AG09309 (cell line): ENCODE data around the gene AMT.
A peak's percentile ranks its signal among the peaks of the same experiment; 100 is the strongest.

Experiments used
- DNase-seq: peaks from one replicate; pipeline ENCODE4 v3.0.0-alpha.2; 2010; ENCODE audit warnings: low read depth
- H3K4me3 ChIP-seq: 2 replicates; pipeline ENCODE4 v1.5.1; 2011; ENCODE audit warnings: mild to moderate bottlenecking, low read depth, low read length, moderate library complexity; ENCODE audit not compliant: control insufficient read depth
- TF ChIP-seq, protein P1 (sequence below): IDR thresholded peaks from 2 replicates; pipeline ENCODE4 v1.5.1; 2011; ENCODE audit warnings: mild to moderate bottlenecking, low read depth, low read length, inconsistent platforms; ENCODE audit not compliant: insufficient read depth, control insufficient read depth; ENCODE audit errors: missing control alignments

AMT gene, protein sequence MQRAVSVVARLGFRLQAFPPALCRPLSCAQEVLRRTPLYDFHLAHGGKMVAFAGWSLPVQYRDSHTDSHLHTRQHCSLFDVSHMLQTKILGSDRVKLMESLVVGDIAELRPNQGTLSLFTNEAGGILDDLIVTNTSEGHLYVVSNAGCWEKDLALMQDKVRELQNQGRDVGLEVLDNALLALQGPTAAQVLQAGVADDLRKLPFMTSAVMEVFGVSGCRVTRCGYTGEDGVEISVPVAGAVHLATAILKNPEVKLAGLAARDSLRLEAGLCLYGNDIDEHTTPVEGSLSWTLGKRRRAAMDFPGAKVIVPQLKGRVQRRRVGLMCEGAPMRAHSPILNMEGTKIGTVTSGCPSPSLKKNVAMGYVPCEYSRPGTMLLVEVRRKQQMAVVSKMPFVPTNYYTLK

DNA sequence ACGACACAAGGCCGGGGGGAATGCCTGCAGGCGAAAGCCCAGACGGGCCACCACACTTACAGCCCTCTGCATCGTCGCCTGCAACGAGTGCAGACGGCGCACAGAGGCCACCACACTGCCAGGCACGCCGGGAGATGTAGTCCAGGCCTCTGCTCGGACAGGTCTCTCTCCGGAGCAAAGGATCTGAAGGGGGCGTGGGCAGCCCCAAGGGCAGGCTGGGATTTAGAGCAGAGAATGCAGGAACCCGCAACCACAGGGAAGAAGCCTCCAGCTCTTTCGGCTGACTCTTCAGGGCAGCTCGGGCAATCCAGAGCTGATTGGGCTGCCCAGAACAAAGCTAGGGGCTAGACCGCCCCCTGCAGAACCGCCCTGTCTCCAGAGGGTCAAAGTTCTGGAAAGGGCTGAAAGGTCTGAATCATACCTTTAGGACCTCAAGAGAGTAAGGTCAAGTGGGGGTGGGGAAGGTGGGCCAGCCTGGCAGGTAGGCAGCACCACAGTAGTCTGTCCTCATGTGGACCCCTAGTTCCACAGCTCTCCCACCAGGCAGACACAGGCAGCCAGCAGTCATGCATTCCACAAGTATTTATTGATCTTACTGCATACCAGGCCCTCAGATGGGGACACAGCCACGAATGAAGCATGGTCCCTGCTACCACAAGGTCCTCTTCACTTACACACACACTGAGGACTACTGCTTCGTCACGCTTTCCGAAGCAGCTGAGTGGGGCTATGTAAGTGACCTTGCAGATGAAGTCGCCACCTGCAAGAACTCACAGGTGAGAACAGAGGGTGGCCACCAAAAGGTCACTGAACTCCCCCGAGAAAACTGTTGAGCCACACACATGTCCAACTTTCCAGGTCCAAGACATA lies at the start of gene AMT:
Gene AMT, minus strand, starts transcription at position 95 of the 870 bp plus-strand sequence. Its CDS starts 23 bp downstream, at position 72.
- H3K4me3 ChIP-seq: no peak within 1 kb of the TSS
- TF ChIP-seq, protein P1, sequence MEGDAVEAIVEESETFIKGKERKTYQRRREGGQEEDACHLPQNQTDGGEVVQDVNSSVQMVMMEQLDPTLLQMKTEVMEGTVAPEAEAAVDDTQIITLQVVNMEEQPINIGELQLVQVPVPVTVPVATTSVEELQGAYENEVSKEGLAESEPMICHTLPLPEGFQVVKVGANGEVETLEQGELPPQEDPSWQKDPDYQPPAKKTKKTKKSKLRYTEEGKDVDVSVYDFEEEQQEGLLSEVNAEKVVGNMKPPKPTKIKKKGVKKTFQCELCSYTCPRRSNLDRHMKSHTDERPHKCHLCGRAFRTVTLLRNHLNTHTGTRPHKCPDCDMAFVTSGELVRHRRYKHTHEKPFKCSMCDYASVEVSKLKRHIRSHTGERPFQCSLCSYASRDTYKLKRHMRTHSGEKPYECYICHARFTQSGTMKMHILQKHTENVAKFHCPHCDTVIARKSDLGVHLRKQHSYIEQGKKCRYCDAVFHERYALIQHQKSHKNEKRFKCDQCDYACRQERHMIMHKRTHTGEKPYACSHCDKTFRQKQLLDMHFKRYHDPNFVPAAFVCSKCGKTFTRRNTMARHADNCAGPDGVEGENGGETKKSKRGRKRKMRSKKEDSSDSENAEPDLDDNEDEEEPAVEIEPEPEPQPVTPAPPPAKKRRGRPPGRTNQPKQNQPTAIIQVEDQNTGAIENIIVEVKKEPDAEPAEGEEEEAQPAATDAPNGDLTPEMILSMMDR: no peak
- no peak for DNase-seq

DNA sequence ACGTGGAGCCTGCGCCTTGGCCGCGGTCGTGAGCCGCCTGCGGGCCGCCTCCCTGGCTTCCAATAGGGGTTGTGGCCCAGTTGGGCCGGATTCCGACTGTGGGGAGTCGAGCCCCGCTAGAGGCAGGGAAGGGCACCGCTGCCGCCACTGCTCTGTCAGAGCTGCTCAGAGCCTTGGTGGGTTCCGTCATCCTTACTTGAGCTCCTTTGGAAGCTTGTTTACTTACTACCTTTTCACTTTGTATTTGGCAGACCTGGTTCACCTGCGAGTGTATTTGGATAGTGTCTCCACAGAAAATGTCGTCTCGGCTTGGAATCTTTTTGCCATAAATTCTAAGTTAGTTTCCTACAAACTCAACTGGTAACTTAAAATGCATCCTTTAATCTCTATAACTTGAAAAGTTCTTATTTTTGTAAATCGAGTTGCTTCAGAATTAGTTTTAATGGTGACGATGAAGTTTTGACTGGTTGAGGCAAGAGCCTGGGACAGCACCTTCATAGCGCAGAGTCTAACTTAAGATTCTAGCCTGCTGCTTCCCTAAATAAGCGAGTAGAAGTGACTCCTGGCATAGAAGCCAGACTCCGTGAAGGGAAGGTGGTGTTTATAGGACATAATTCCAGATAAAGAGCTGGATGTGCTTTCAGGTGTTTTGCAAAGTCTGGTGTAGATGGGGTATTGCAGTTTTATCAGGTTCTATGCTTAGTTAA lies 48.6 kb upstream of the AMT start:
- no peak for DNase-seq
- TF ChIP-seq, protein P1: no peak

DNA sequence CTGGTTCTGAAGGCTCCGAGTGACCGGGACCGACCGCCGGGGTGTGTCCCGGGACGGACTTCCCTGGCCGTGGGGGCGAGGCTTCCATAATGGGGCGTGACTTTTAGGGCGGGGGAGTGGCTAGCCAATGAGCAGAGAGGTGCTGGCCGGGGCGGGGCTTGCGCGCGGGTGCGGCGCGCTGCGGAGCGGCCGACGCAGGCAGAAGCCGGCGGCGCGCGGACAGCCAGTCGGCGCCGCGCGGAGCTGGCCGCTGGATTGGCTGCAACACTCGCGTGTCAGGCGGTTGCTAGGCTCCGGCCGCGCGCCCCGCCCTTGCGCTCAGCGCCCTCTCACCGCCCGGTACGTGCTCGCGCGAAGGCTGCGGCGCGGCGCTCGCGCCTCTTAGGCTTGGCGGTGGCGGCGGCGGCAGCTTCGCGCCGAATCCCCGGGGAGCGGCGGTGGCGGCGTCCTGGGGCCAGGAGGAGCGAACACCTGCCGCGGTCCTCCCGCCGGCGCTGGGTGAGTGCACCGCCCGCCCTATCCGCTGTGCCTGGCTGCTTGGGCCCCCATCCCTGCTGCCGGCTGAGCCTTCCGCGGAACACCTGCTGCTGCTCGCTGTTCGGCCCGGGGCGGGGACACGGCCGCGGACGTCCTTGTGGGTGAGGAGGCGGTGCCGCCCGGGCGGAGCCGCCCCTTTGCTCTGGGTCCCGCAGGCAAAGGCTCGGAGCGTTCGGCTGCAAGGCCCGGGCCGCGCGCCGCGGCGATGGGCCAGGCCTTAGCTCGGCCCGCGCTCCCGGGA lies 47.9 kb upstream of the AMT start, which contains the start of gene DAG1:
Gene DAG1, plus strand, starts transcription at position 332 of the 778 bp plus-strand sequence. CDS start 40,268 bp downstream, outside the sequence.
- peak; percentile 69 for DNase-seq
- TF ChIP-seq, protein P1: no peak
- H3K4me3 ChIP-seq: peak within 1 kb of the TSS; percentile 56

More for the DNA sequence above, 48.6 kb upstream of the AMT start:
- peak overlapping the region; percentile 56 for H3K4me3 ChIP-seq

DNA sequence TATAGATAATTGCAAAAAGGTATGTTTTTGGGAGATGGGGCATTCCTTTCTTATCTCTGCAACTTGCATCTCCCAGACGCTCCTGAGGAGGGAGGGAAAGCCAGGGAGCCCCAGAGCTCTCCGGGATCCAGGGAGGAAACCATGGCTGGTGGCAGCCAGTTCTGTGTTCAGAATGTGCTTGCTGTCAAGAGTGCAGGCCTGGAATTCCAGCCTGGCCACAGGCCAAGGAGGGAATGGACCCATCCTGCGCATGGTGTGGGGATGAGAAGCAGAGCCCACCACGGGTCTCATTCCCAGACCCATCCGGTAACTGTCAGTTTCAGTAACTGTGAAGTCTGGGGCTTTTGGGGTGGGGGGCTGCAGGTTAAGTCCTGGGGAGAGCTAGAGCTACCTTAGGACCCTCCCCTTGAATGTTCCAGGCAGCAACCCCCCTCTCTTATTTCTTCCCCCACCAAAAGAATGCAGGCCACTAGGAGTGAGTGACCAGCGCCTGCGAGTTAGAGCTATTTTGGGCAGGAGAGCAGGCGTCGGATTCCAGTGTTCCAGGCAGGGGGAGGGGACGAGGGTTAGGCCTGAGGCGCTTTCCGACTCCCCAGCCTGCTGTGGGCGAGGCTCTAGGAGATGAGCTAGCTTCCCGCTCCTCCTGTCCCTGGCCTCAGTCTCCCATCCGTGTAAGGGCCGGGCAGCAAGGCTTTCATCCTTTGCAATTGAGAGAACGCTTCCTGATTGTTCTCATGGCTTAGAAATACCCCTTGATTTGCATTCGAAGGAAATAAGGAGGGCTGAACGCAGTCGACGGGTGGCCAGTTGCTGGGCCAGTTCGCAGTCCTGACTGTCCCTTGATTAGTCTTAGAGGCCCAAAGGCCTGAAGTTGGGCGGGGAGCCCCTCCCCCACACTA lies 47.0 kb upstream of the AMT start:
- TF ChIP-seq, protein P1: no peak
- peak overlapping the region; percentile 40 for H3K4me3 ChIP-seq
- DNase-seq: peak; percentile 44

DNA sequence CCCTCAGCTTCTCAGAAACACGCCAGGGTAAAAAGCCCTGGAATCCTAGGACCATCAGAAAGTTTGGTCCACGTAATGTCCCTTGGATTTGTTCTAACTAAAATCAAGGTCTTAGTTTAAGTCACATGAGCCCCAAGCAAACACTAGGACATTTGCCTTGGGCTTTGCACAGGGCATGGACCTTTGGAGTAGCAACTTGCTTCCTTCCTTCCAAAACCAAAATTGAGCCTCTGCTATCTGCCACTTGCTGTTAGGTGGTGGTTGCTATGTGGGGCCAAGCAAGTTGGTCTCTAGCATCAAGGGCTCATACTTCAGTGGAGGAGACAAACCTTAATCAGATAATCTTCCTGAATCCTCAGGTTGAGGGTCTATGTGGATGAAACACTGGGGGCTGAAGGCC lies 43.8 kb upstream of the AMT start:
- DNase-seq: no peak
- no peak overlapping the region for H3K4me3 ChIP-seq
- TF ChIP-seq, protein P1: no peak
